ENCODE data around the gene KCND2. TPM values are rescaled to one million over a fixed set of nuclear protein-coding genes. Genes with fewer than 3 reads are reported as not detected.

Gene KCND2
- total and polyA plus RNA-seq, 2 of the 8 experiments (the other 6 are each of a cell fraction or from before 2014, with no cell fraction given) = 4.6 to 7.7 TPM

GRCh38 chr7:120794106-120794729, 521.2 kb downstream of the KCND2 start:
- DNase-seq (ENCODE audit: low read depth in 1 of 2, low spot score in 2 of 2) (no peak), FAIRE-seq (no peak)
- Histone ChIP-seq H3K4ac (replicated peaks; ENCODE audit: insufficient read length, low read depth, low read length) (no peak overlapping the region), H3K9me3 (ENCODE audit: insufficient read depth in 2 of 2, low read depth in 1 of 2, low read length in 1 of 2) (peaks cover 0 to 2% of the 10 kb centered on the region in 2 experiments; a peak in 1 of 4 replicates), H3K79me2 (ENCODE audit: control insufficient read depth in 1 of 2, insufficient read depth in 2 of 2, low read length in 2 of 2) (no peaks in the 10 kb centered on the region), H4K8ac (ENCODE audit: extremely low read depth, insufficient read depth, low read length) (no peak overlapping the region), H3K23ac (ENCODE audit: insufficient read length) (no peak overlapping the region), H3K23me2 (ENCODE audit: low read depth, low read length) (no peaks in the 10 kb centered on the region; the same call in 1 of the 2 replicates), H3K14ac (ENCODE audit: insufficient read length) (no peak overlapping the region), H4K91ac (replicated peaks; ENCODE audit: insufficient read length, low read length) (no peak overlapping the region), H3K4me1 (replicated peaks in 1 of 4; ENCODE audit: control insufficient read depth in 3 of 4, insufficient read depth in 4 of 4, low read length in 3 of 4) (peaks cover 0 to 4% (median 2%) of the 10 kb centered on the region in 4 experiments; a peak in 2 of 7 replicates), H3K4me2 (ENCODE audit: insufficient read depth in 1 of 2, low read depth in 2 of 2, low read length in 2 of 2) (no peak overlapping the region), H3K36me3 (ENCODE audit: control insufficient read depth in 2 of 4, insufficient read depth in 4 of 4, low read length in 3 of 4) (no peaks in the 10 kb centered on the region), H2BK15ac (ENCODE audit: low read length) (no peak overlapping the region), H2BK20ac (ENCODE audit: low read length) (no peak overlapping the region), H2BK5ac (ENCODE audit: low read depth, low read length) (no peak overlapping the region), H3K4me3 (ENCODE audit: extremely low read depth in 1 of 4, insufficient read depth in 2 of 4, low read depth in 3 of 4, low read length in 4 of 4) (no peak overlapping the region), H2AFZ (ENCODE audit: low read length) (no peak overlapping the region), H4K5ac (ENCODE audit: insufficient read length, low read depth, low read length) (no peak overlapping the region), H4K20me1 (replicated peaks in 1 of 2; ENCODE audit: control insufficient read depth in 1 of 2, insufficient read depth in 2 of 2, low read length in 2 of 2) (no peaks in the 10 kb centered on the region), H2BK12ac (ENCODE audit: low read depth, low read length) (no peak overlapping the region), H3K79me1 (ENCODE audit: low read depth, low read length) (no peaks in the 10 kb centered on the region), H2BK120ac (replicated peaks; ENCODE audit: low read depth, low read length) (no peak overlapping the region), H3K9ac (replicated peaks in 1 of 4; ENCODE audit: extremely low read depth in 1 of 4, low read depth in 3 of 4, low read length in 3 of 4) (no peak overlapping the region), H3K56ac (replicated peaks; ENCODE audit: insufficient read length, low read depth, low read length) (no peak overlapping the region), H3K27me3 (replicated peaks in 1 of 4; ENCODE audit: control insufficient read depth in 3 of 4, extremely low read depth in 1 of 4, insufficient read depth in 3 of 4, low read length in 3 of 4) (no peaks in the 10 kb centered on the region), H3K18ac (ENCODE audit: extremely low read depth, low read length) (no peak overlapping the region; the same call in 1 of the 2 replicates), H2AK5ac (ENCODE audit: low read depth, low read length) (no peak overlapping the region), H3K27ac (ENCODE audit: low read depth, low read length) (no peak overlapping the region)
- ChIA-PET CTCF (ENCODE audit: partially characterized antibody) (interaction anchor here (0.6 to 4.6 kb wide), 6 partner anchors 8 to 313 kb away, joined by 3 to 28 read pairs (median 4); partner anchors contain the start of gene TSPAN12), POLR2A (ENCODE audit: partially characterized antibody) (interaction anchor here (0.7 kb wide), 1 partner anchor 89 kb away, joined by 3 read pairs; no protein-coding TSS in a partner anchor)
- TF ChIP-seq TAF1 (IDR thresholded peaks at IDR 0.05; ENCODE audit: low read depth, low read length) = no peak
- TF ChIP-seq CHD2 (IDR thresholded peaks at IDR 0.05; ENCODE audit: low read length) = no peak
- TF ChIP-seq MAX (IDR thresholded peaks at IDR 0.05) = peak; percentile 87
- no peak for TF ChIP-seq BCL11A (IDR thresholded peaks at IDR 0.05; ENCODE audit: low read depth in 2 of 2, low read length in 2 of 2)
- peak; percentile 92 for TF ChIP-seq E2F6 (IDR thresholded peaks at IDR 0.05)
- no peak for TF ChIP-seq SIN3A (conservative IDR thresholded peaks at IDR 0.05 in 1 of 2, IDR thresholded peaks at IDR 0.05 in 1 of 2; ENCODE audit: low read depth in 1 of 2, low read length in 2 of 2)
- TF ChIP-seq RBBP5 (IDR thresholded peaks at IDR 0.05; ENCODE audit: borderline replicate concordance, low read depth, low read length) = no peak
- WGBS, 2 experiments (ENCODE audit: extremely low coverage in 1 of 2, insufficient coverage in 1 of 2, insufficient read length in 1 of 2, insufficient replicate concordance in 2 of 2, low coverage in 1 of 2, low lambda C conversion rate in 2 of 2, missing lambda C conversion rate in 1 of 2) = 87% methylated on average over 4 of the region's 4 CpGs; no CpG with 5 or more reads in 1 of the 2 experiments
